Memory B cell (primary cell): Measurements from ENCODE around the gene PBRM1.
"Not testable (repeated sequence)": the region's sequence is repeated elsewhere in the genome, so short reads cannot be mapped to it uniquely, and the experiment has no call there.

Source experiments
- ATAC-seq: fragments of 150-1000 bp; cut with Tn5 transposase; 2 replicates; pipeline ENCODE4 v1.10.0; 2021; ENCODE audit warnings: low read depth, mild to moderate bottlenecking, moderate library complexity
- DNase-seq, 2 donors: peaks; one replicate each; pipeline ENCODE4 v3.0.0; 2022; ENCODE audit warnings: low spot score in 2 of 2
- H3K27ac Mint-ChIP-seq: one replicate; pipeline ENCODE4 v1.8.0; 2022; ENCODE audit warnings: mild to moderate bottlenecking, moderate library complexity, mixed read lengths
- H3K27me3 Mint-ChIP-seq: one replicate; pipeline ENCODE4 v1.8.0; 2022; ENCODE audit warnings: mixed read lengths
- H3K36me3 Mint-ChIP-seq: one replicate; pipeline ENCODE4 v1.8.0; 2022; ENCODE audit warnings: mild to moderate bottlenecking, mixed read lengths
- H3K4me1 Mint-ChIP-seq: one replicate; pipeline ENCODE4 v1.8.0; 2022; ENCODE audit warnings: mixed read lengths
- H3K4me3 Mint-ChIP-seq: one replicate; pipeline ENCODE4 v1.8.0; 2022; ENCODE audit warnings: mild to moderate bottlenecking, moderate library complexity, mixed read lengths
- H3K9me3 Mint-ChIP-seq: one replicate; pipeline ENCODE4 v1.8.0; 2022; ENCODE audit warnings: mixed read lengths

PBRM1 gene

GRCh38 chr3:52527039-52527731 is 158.5 kb downstream of the PBRM1 start:
- DNase-seq, result no peak

GRCh38 chr3:52526671-52527038 is 159.1 kb downstream of the PBRM1 start:
- H3K27me3 Mint-ChIP-seq, H3K36me3 Mint-ChIP-seq, H3K4me3 Mint-ChIP-seq, DNase-seq, H3K9me3 Mint-ChIP-seq, ATAC-seq, H3K27ac Mint-ChIP-seq, H3K4me1 Mint-ChIP-seq: not testable (repeated sequence)

More at GRCh38 chr3:52527039-52527731, 158.5 kb downstream of the PBRM1 start:
- H3K4me3 Mint-ChIP-seq, result no peak overlapping the region
- no peaks in the 10 kb centered on the region for H3K27me3 Mint-ChIP-seq
- H3K27ac Mint-ChIP-seq, result no peak overlapping the region
- no peaks in the 10 kb centered on the region for H3K4me1 Mint-ChIP-seq
- no peaks in the 10 kb centered on the region for H3K9me3 Mint-ChIP-seq
- ATAC-seq, result no peak
- no peaks in the 10 kb centered on the region for H3K36me3 Mint-ChIP-seq

- Mint-ChIP-seq H3K4me3 (no peak overlapping the region), H3K4me1 (no peaks in the 10 kb centered on the region), H3K9me3 (no peaks in the 10 kb centered on the region), H3K27me3 (no peaks in the 10 kb centered on the region), H3K27ac (no peak overlapping the region), H3K36me3 (no peaks in the 10 kb centered on the region)
- ATAC-seq (no peak), DNase-seq (no peak)
Observed at GRCh38 chr3:52525680-52526561, 159.8 kb downstream of the PBRM1 start.

- Mint-ChIP-seq H3K4me3 (no peak overlapping the region), H3K27me3 (no peaks in the 10 kb centered on the region), H3K9me3 (no peaks in the 10 kb centered on the region), H3K27ac (no peak overlapping the region), H3K36me3 (no peaks in the 10 kb centered on the region), H3K4me1 (no peaks in the 10 kb centered on the region)
- ATAC-seq (no peak), DNase-seq (no peak)
Observed at GRCh38 chr3:52524752-52525679, 160.7 kb downstream of the PBRM1 start.

- Mint-ChIP-seq H3K4me1 (no peaks in the 10 kb centered on the region), H3K4me3 (no peak overlapping the region), H3K36me3 (no peaks in the 10 kb centered on the region), H3K9me3 (no peaks in the 10 kb centered on the region), H3K27me3 (no peaks in the 10 kb centered on the region), H3K27ac (no peak overlapping the region)
- ATAC-seq, result no peak
- no peak for DNase-seq
Observed at GRCh38 chr3:52524258-52524751, 161.4 kb downstream of the PBRM1 start.

- Mint-ChIP-seq H3K4me1 (no peaks in the 10 kb centered on the region), H3K36me3 (no peaks in the 10 kb centered on the region), H3K9me3 (no peaks in the 10 kb centered on the region), H3K27ac (no peak overlapping the region), H3K4me3 (no peak overlapping the region), H3K27me3 (no peaks in the 10 kb centered on the region)
- ATAC-seq, result no peak
- no peak for DNase-seq
Observed at GRCh38 chr3:52523386-52524257, 162.1 kb downstream of the PBRM1 start.

- DNase-seq, result no peak
- no peaks in the 10 kb centered on the region for H3K4me1 Mint-ChIP-seq
- ATAC-seq, result no peak
- no peak overlapping the region for H3K27ac Mint-ChIP-seq
- no peak overlapping the region for H3K4me3 Mint-ChIP-seq
- no peaks in the 10 kb centered on the region for H3K9me3 Mint-ChIP-seq
- no peaks in the 10 kb centered on the region for H3K27me3 Mint-ChIP-seq
- H3K36me3 Mint-ChIP-seq, result no peaks in the 10 kb centered on the region
Observed at GRCh38 chr3:52522651-52523251, 163.0 kb downstream of the PBRM1 start.

GRCh38 chr3:52521881-52522650 is 163.6 kb downstream of the PBRM1 start:
- Mint-ChIP-seq H3K27me3 (no peaks in the 10 kb centered on the region), H3K4me3 (no peak overlapping the region), H3K4me1 (no peaks in the 10 kb centered on the region), H3K27ac (no peak overlapping the region), H3K36me3 (no peaks in the 10 kb centered on the region), H3K9me3 (no peaks in the 10 kb centered on the region)
- DNase-seq (no peak), ATAC-seq (no peak)

- no peak overlapping the region for H3K27ac Mint-ChIP-seq
- no peak overlapping the region for H3K4me3 Mint-ChIP-seq
- ATAC-seq, result no peak
- H3K9me3 Mint-ChIP-seq, result no peaks in the 10 kb centered on the region
- H3K4me1 Mint-ChIP-seq, result no peaks in the 10 kb centered on the region
- peaks cover 2% of the 10 kb centered on the region for H3K27me3 Mint-ChIP-seq
- no peaks in the 10 kb centered on the region for H3K36me3 Mint-ChIP-seq
- no peak for DNase-seq
Observed at GRCh38 chr3:52521488-52521824, 164.3 kb downstream of the PBRM1 start.

GRCh38 chr3:52520716-52521487 is 164.8 kb downstream of the PBRM1 start:
- Mint-ChIP-seq H3K4me1 (no peaks in the 10 kb centered on the region), H3K36me3 (no peaks in the 10 kb centered on the region), H3K27me3 (peaks cover 2% of the 10 kb centered on the region), H3K9me3 (no peaks in the 10 kb centered on the region), H3K27ac (no peak overlapping the region), H3K4me3 (no peak overlapping the region)
- ATAC-seq (no peak), DNase-seq (no peak)

GRCh38 chr3:52520141-52520667 is 165.5 kb downstream of the PBRM1 start:
- H3K27ac Mint-ChIP-seq, result no peak overlapping the region
- peaks cover under 1% of the 10 kb centered on the region for H3K4me1 Mint-ChIP-seq
- peaks cover 5% of the 10 kb centered on the region for H3K27me3 Mint-ChIP-seq
- H3K9me3 Mint-ChIP-seq, result no peaks in the 10 kb centered on the region
- DNase-seq, result no peak
- no peak overlapping the region for H3K4me3 Mint-ChIP-seq
- no peak for ATAC-seq
- no peaks in the 10 kb centered on the region for H3K36me3 Mint-ChIP-seq
